Measurements from ENCODE around the gene PIAS4. TPM values are rescaled to one million over a fixed set of nuclear protein-coding genes. Genes with fewer than 3 reads are reported as not detected.
A peak's percentile ranks its signal among the peaks of the same experiment; 100 is the strongest.

The PIAS4 gene
- total and polyA plus RNA-seq, 2 of the 13 experiments (the other 11 are each of a cell fraction or from before 2014, with no cell fraction given) = 9.0 to 20.1 TPM

GRCh38 chr19:3984908-3985642 lies 22.5 kb upstream of the PIAS4 start, which contains the start of gene EEF2 (continued):
- TF ChIP-seq RFXAP (CRISPR knock-in tag; IDR thresholded peaks at IDR 0.05; ENCODE audit: borderline replicate concordance) (peak; percentile 81; the same call in 1 of the 2 replicates), TEF (CRISPR knock-in tag; IDR thresholded peaks at IDR 0.05) (no peak; the same call in 1 of the 2 replicates), REPIN1 (CRISPR knock-in tag; IDR thresholded peaks at IDR 0.05; ENCODE audit: borderline replicate concordance, low read depth) (peak; percentile 67; the same call in 1 of the 2 replicates), E2F1 (CRISPR knock-in tag; IDR thresholded peaks at IDR 0.05) (peak; percentile 53), CCAR2 (optimal IDR thresholded peaks at IDR 0.05; ENCODE audit: low read depth, low read length) (no peak), FOXA3 (CRISPR knock-in tag; IDR thresholded peaks at IDR 0.05) (peak; percentile 10; the same call in 1 of the 2 replicates), RELA (CRISPR knock-in tag; IDR thresholded peaks at IDR 0.05) (peak; percentile 62; the same call in 1 of the 2 replicates), KDM5B (CRISPR knock-in tag; IDR thresholded peaks at IDR 0.05; ENCODE audit: borderline replicate concordance) (peak; percentile 91; the same call in 1 of the 2 replicates), MAFK (conservative IDR thresholded peaks at IDR 0.05 in 1 of 2, IDR thresholded peaks at IDR 0.05 in 1 of 2; ENCODE audit: low read length in 2 of 2) (peak; percentile 93 to 97), CC2D1A (CRISPR knock-in tag; IDR thresholded peaks at IDR 0.05) (no peak; the same call in 1 of the 2 replicates), ZNF792 (CRISPR knock-in tag; IDR thresholded peaks at IDR 0.05) (peak; percentile 77; the same call in 1 of the 2 replicates), SMARCC2 (IDR thresholded peaks at IDR 0.05) (no peak), U2AF1 (optimal IDR thresholded peaks at IDR 0.05; ENCODE audit: low read depth, low read length) (peak; percentile 88), ZNF205 (CRISPR knock-in tag; IDR thresholded peaks at IDR 0.05) (peak; percentile 84), AGO1 (IDR thresholded peaks at IDR 0.05; ENCODE audit: low read depth, low read length, poor library complexity, severe bottlenecking) (peak; percentile 58), ZNF496 (CRISPR knock-in tag; IDR thresholded peaks at IDR 0.05; ENCODE audit: insufficient replicate concordance) (no peak), ZBED4 (CRISPR knock-in tag; IDR thresholded peaks at IDR 0.05; ENCODE audit: borderline replicate concordance) (peak; percentile 65; the same call in 1 of the 2 replicates), ZNF780A (CRISPR knock-in tag; IDR thresholded peaks at IDR 0.05) (0 out of 2 replicates have a peak, but pooled peaks have one; percentile 75), ZNF691 (CRISPR knock-in tag; IDR thresholded peaks at IDR 0.05; ENCODE audit: borderline replicate concordance, low read depth) (peak; percentile 46; the same call in 1 of the 2 replicates), NFYB (CRISPR knock-in tag; IDR thresholded peaks at IDR 0.05) (peak; percentile 43), SOX5 (CRISPR knock-in tag; IDR thresholded peaks at IDR 0.05; ENCODE audit: borderline replicate concordance) (peak; percentile 41; the same call in 1 of the 2 replicates), NRL (CRISPR knock-in tag; IDR thresholded peaks at IDR 0.05; ENCODE audit: borderline replicate concordance) (peak; percentile 88), MTF1 (CRISPR knock-in tag; IDR thresholded peaks at IDR 0.05) (no peak)

Measured in HepG2 (cell line).